Neural progenitor cell (in vitro differentiated cells): ENCODE measurements around the gene ARSJ.

ENCODE experiments used
- EZH2 ChIP-seq: fragments of 200-600 bp; sonication (generic); IDR thresholded peaks from 2 replicates; pipeline ENCODE4 v1.6.1; 2017; ENCODE audit warnings: antibody characterized with exemption, mild to moderate bottlenecking, moderate library complexity
- TF ChIP-seq, protein P1 (sequence below): fragments of 200-600 bp; sonication (generic); IDR thresholded peaks from 2 replicates; pipeline ENCODE4 v1.5.1; 2017; ENCODE audit warnings: antibody characterized with exemption, mild to moderate bottlenecking

DNA sequence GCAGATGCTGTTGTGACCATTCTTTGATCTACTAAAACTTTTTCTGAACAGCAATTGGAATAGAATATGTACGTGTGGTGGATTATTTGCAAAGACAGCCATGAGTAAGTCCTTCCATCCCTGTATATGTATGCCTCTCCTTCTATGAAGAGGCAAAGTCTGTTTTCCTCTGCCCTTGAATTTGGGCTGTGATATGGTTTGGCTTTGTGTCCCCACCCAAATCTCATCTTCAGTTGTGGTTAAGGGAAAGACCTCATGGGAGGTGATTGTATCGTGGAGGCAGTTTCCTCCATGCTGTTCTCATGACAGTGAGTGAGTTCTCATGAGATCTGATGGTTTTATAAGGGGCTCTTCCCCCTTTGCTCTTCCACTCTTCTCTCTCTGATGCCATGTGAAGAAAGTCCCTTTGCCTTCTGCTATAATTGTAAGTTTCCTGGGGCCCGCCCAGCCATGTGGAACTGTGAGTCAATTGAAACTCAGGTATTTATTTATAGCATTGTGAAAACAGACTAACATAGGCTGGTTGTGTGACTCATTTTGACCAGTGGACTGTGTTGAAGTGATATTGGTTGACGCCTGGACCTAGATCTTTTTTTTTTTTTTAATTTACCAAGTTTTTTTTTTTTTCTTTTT is 109.6 kb downstream of the ARSJ start:
- TF ChIP-seq, protein P1, sequence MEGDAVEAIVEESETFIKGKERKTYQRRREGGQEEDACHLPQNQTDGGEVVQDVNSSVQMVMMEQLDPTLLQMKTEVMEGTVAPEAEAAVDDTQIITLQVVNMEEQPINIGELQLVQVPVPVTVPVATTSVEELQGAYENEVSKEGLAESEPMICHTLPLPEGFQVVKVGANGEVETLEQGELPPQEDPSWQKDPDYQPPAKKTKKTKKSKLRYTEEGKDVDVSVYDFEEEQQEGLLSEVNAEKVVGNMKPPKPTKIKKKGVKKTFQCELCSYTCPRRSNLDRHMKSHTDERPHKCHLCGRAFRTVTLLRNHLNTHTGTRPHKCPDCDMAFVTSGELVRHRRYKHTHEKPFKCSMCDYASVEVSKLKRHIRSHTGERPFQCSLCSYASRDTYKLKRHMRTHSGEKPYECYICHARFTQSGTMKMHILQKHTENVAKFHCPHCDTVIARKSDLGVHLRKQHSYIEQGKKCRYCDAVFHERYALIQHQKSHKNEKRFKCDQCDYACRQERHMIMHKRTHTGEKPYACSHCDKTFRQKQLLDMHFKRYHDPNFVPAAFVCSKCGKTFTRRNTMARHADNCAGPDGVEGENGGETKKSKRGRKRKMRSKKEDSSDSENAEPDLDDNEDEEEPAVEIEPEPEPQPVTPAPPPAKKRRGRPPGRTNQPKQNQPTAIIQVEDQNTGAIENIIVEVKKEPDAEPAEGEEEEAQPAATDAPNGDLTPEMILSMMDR: no peak
- no peak for TF ChIP-seq EZH2
